AG04449 (cell line): ENCODE results near the gene SYNGR4.

ENCODE experiments used
- CTCF ChIA-PET: fragments of 350-600 bp; formaldehyde crosslinking; extraction: SDS; loops from one replicate; lab custom pipeline; 2021; ENCODE audit warnings: antibody characterized with exemption; lab: Yijun Ruan, JAX
- POLR2A ChIA-PET: fragments of 400-600, 350-600 bp; formaldehyde crosslinking; extraction: SDS; loops from one replicate; lab custom pipeline; 2020; ENCODE audit warnings: antibody characterized with exemption, inconsistent platforms; lab: Yijun Ruan, JAX
- DNase-seq: peaks from one replicate; pipeline ENCODE4 v3.0.0-alpha.2; 2010; ENCODE audit warnings: low read depth, low spot score
- H3K4me3 ChIP-seq: 2 replicates; pipeline ENCODE4 v1.5.1; 2011; ENCODE audit warnings: low read depth, mild to moderate bottlenecking, control low read depth, low read length
- TF ChIP-seq, protein P1 (sequence below): IDR thresholded peaks from one replicate; pipeline ENCODE4 v1.5.1; 2011; ENCODE audit warnings: mild to moderate bottlenecking, moderate library complexity, low read length, control low read depth, inconsistent platforms; ENCODE audit not compliant: insufficient read depth; ENCODE audit errors: missing control alignments

Gene SYNGR4

DNA sequence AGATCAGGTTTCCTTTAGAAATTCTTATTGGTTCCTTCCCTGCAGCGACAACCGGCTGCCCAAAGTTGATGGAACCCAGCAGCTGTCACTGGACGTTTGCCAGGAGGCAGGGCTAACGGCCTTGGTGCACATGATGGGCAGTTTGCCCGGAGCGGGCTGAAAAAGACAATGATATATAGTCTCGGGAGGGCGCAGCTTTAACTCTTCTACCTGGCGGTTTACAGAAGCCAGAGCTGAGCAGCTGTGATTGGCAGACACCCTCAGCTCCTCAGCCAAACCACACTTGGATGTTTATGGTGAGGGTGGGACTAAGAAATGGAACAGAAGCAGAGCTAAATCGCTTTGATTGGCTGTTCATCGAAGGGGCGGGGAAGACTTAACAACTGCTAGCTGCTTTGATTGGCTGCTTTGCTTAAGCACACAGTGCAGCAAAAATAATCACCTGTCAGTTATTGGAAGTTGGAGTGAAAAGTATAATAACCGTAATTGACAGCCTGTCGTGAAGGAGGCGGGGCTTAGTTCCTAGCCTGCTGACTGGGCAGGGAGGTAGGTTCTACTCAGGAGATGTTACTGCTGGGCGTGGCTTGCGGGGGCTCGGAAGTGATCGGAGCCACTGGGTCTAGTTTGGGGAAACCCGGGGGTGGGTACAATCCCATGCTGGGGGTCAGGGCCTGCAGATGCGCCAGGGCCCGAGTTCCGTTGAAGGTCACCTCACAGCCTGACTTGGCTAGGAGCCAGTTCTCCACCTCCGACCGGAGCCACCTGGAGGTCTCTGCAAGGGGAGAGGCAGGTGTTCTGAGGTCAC, 31.3 kb upstream of the SYNGR4 start:
- ChIA-PET POLR2A (interaction anchor here (0.7 to 2.4 kb wide), 7 partner anchors 9 to 286 kb away, joined by 3 to 15 read pairs (median 5); partner anchors contain the start of genes RPL18 and SPHK2), CTCF (interaction anchor here (0.6 to 12.0 kb wide), 21 partner anchors 11 to 284 kb away, joined by 3 to 213 read pairs (median 8); partner anchors contain the start of genes EMP3, KDELR1 and ZNF114)
- TF ChIP-seq, protein P1, sequence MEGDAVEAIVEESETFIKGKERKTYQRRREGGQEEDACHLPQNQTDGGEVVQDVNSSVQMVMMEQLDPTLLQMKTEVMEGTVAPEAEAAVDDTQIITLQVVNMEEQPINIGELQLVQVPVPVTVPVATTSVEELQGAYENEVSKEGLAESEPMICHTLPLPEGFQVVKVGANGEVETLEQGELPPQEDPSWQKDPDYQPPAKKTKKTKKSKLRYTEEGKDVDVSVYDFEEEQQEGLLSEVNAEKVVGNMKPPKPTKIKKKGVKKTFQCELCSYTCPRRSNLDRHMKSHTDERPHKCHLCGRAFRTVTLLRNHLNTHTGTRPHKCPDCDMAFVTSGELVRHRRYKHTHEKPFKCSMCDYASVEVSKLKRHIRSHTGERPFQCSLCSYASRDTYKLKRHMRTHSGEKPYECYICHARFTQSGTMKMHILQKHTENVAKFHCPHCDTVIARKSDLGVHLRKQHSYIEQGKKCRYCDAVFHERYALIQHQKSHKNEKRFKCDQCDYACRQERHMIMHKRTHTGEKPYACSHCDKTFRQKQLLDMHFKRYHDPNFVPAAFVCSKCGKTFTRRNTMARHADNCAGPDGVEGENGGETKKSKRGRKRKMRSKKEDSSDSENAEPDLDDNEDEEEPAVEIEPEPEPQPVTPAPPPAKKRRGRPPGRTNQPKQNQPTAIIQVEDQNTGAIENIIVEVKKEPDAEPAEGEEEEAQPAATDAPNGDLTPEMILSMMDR = no peak
- peak overlapping the region; percentile 36 for H3K4me3 ChIP-seq
- peak; percentile 88 for DNase-seq

DNA sequence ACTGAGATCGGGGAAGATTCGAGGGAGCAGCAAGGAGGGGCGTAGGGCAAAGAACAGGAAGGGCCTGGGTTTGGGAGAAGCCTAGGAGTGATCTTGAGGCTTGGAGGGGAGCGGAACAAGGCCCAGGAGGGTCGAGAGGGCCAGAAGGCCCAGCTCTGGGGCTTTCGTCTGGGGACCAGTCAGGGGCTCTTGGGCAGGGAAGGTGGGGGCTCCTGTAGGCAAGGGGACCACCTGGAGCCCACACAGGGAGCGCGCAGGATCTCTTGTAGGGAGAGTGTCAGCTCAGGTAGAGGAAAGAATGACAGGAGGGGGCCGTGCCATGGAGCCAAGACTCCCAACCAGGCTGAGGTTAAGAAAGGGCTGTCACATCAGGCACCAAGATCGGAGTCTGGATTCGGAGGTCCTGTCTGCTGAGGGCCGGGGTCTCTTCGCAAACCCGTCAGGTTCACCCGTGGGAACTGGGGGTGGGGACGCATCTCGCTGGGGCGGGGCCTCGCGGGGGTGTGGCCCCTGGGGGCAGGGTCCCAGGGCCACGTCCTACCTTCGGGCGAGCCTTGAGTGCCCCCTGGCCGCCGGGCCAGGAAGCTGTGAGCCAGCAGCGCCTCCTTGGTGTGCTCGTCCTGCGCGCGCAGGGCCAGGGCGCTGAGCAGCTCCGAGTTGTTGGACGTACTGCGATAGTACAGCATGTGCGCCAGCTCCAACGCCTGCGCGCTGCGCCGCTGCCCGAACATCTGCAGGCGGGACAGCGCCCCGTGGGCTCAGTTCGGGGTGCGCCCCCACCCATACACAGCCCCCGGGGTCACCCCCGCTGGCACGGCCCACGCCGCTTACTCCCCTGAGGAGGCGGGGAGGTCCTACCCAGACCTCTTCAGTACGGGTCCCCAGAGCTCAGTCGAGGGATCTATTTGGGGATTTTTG, 30.4 kb upstream of the SYNGR4 start:
- H3K4me3 ChIP-seq = peak overlapping the region; percentile 58
- POLR2A ChIA-PET = interaction anchor here (0.6 to 2.4 kb wide), 7 partner anchors 8 to 285 kb away, joined by 3 to 15 read pairs (median 8); partner anchors contain the start of genes EMP3, RPL18 and SPHK2
- no peak for DNase-seq
- CTCF ChIA-PET = interaction anchor here (0.6 to 12.0 kb wide), 24 partner anchors 10 to 300 kb away, joined by 3 to 213 read pairs (median 8); partner anchors contain the start of genes EMP3, GRWD1, KDELR1 and ZNF114
- TF ChIP-seq, protein P1 = peak; percentile 96

DNA sequence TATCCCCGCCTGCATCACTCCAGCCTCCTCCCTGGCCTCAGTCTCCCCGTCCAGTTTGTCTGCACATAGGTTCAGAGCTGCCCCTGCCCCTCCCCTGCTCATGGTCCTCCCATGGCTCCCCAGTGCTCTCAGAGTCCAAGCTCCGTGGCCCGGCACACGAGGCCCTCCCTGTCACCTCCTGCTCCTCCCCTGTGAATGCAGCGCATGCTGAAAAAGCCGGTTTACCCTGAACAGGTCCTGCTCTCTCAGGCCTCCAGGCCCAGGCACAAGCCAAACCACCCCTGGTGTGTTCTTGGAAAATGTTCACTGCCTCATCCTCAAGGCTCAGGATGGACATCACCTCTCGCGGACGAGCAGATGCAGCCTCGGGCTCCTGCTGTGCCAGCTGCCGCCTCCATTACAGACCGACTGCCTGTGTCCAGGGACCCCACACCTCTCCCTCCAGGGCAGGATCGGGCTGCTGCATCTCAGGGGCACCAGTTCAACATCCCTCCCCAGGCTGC, 25.9 kb upstream of the SYNGR4 start:
- POLR2A ChIA-PET = no interaction called here
- CTCF ChIA-PET = interaction anchor here (1.0 to 12.0 kb wide), 5 partner anchors 9 to 53 kb away, joined by 3 to 213 read pairs (median 6); partner anchors contain the start of genes EMP3 and KDELR1
- TF ChIP-seq, protein P1 = no peak
- no peak for DNase-seq
- H3K4me3 ChIP-seq = no peak overlapping the region

DNA sequence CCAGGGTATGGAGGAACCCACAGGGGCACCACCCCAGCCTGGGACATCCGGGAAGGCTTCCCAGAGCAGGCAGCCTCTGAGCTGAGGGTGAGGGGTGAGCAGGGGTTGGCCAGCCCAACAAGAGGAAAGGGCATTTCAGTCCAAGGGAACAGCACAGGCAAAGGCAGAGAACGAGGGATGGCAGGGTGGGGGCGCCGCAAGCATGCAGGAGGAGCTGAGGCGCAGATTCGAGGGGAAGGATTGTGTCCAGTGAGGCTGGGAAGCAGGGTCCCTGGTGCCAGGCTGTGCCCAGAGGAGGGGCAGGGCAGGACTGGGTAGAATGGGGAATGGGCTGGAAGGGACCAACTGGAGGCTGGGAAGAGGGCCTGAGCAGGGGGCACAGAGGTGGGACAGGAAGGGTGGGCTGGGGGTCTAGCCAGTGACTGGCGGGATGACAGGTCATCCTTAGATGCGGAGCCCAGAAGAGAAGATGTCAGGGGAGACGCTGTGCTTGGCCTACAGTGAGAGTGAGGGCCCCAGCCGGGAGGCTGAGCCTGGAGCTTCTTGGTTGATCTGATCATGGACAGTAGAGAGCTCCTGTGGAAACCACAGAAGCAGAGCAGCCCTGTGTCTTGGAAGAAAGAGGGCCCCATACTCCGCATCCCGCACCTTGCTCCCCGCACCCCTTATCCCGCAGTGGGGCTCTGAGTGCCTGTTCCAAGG, 25.2 kb upstream of the SYNGR4 start:
- DNase-seq = no peak
- ChIA-PET POLR2A (no interaction called here), CTCF (interaction anchor here (1.0 to 12.0 kb wide), 4 partner anchors 12 to 52 kb away, joined by 3 to 213 read pairs (median 4); partner anchors contain the start of genes EMP3 and KDELR1)

DNA sequence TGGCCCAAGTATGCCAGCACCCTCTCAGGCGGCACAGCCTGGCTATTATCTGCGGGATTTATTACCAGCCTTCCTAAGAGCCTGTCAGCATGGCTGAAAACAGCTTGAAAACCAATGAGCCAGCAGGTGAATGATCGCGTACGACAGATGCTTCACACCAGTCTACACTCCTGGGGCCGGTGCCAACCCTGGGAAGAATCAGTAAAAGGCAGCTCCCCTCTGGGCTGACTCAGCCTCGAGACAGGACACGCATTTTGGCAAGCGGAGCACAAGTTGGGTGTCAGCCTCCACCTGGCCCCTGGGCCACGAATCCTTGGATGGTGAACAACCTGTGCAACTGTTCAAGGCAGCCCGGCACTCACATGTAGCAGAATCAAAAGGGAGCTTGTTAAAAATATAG, 23.2 kb upstream of the SYNGR4 start:
- ChIA-PET CTCF (interaction anchor here (0.9 to 1.9 kb wide), 9 partner anchors 10 to 74 kb away, joined by 3 to 9 read pairs (median 5); no protein-coding TSS in a partner anchor), POLR2A (interaction anchor here (1.2 kb wide), 1 partner anchor 22 kb away, joined by 4 read pairs; no protein-coding TSS in a partner anchor)
- H3K4me3 ChIP-seq = no peak overlapping the region
- TF ChIP-seq, protein P1 = no peak
- no peak for DNase-seq

More for the DNA sequence above, 25.2 kb upstream of the SYNGR4 start:
- H3K4me3 ChIP-seq = no peak overlapping the region
- TF ChIP-seq, protein P1 = no peak
